T-cell (primary cell): ENCODE measurements around the gene BCOR. TPM values are rescaled to one million over a fixed set of nuclear protein-coding genes. Genes with fewer than 3 reads are reported as not detected.
A peak's percentile ranks its signal among the peaks of the same experiment; 100 is the strongest.

Experiments used
- ATAC-seq, 4 experiments: fragments of 200-7000 bp in 3 of 4; fragments of 150-1000 bp in 1 of 4; cut with Tn5 transposase; replicated peaks in 1 of 4; 1 replicate in 3 of 4; 2 replicates in 1 of 4; pipeline ENCODE4 v1.10.0; 2021; ENCODE audit warnings: moderate library complexity in 3 of 4, mild to moderate bottlenecking in 2 of 4, moderate number of reproducible peaks in 1 of 4
- CTCF ChIA-PET, 2 donors: fragments of 300-600 bp; sonication (Branson Sonifier 250); formaldehyde crosslinking; loops; one replicate each; lab custom pipeline; 2022; ENCODE audit warnings: antibody characterized with exemption in 2 of 2; lab: Charles Lee
- POLR2A ChIA-PET, 2 donors: fragments of 300-600 bp; sonication (Branson Sonifier 250); formaldehyde crosslinking; loops; one replicate each; lab custom pipeline; 2022; ENCODE audit warnings: antibody characterized with exemption in 2 of 2; lab: Charles Lee
- DNase-seq, 35 experiments: peaks; one replicate each; pipeline versions ENCODE4 v3.0.0 to v3.0.0-alpha.2; 2013 to 2023
- H3K27ac ChIP-seq: one replicate; pipeline ENCODE4 v1.5.1; 2013; ENCODE audit warnings: low read length
- H3K27me3 ChIP-seq, 2 experiments: replicated peaks in 1 of 2; 1 replicate in 1 of 2; 2 replicates in 1 of 2; pipeline versions ENCODE4 v1.6.1 to v1.7.0; 2013; ENCODE audit warnings: low read length in 1 of 2, mixed read lengths in 1 of 2; ENCODE audit not compliant: control insufficient read depth in 2 of 2, insufficient read depth in 2 of 2; ENCODE audit errors: extremely low read depth in 1 of 2
- H3K36me3 ChIP-seq, 2 donors: 1 replicate in 1 of 2; 2 replicates in 1 of 2; pipeline versions ENCODE4 v1.6.1 to v1.7.0; 2013; ENCODE audit warnings: low read length in 1 of 2; ENCODE audit not compliant: control insufficient read depth in 2 of 2, insufficient read depth in 1 of 2; ENCODE audit errors: extremely low read depth in 1 of 2
- H3K4me1 ChIP-seq, 2 experiments: 1 replicate in 1 of 2; 2 replicates in 1 of 2; pipeline versions ENCODE4 v1.6.1 to v1.7.0; 2013; ENCODE audit warnings: low read length in 2 of 2, mixed read lengths in 1 of 2; ENCODE audit not compliant: insufficient read depth in 2 of 2, control insufficient read depth in 1 of 2; ENCODE audit errors: extremely low read depth in 1 of 2
- H3K4me3 ChIP-seq, 2 donors: 1 replicate in 1 of 2; 2 replicates in 1 of 2; pipeline versions ENCODE4 v1.5.1 to v1.7.0; 2013; ENCODE audit warnings: mild to moderate bottlenecking in 2 of 2, low read length in 1 of 2, moderate library complexity in 1 of 2; ENCODE audit not compliant: control insufficient read depth in 1 of 2; ENCODE audit errors: extremely low read depth in 1 of 2
- H3K9me3 ChIP-seq: 2 replicates; pipeline ENCODE4 v1.7.0; 2013
- H3K27ac Mint-ChIP-seq, 2 donors: one replicate each; pipeline ENCODE4 v1.8.0; 2020 to 2021; ENCODE audit warnings: mild to moderate bottlenecking in 2 of 2, mixed read lengths in 2 of 2
- H3K27me3 Mint-ChIP-seq, 2 donors: one replicate each; pipeline ENCODE4 v1.8.0; 2021 to 2022; ENCODE audit warnings: mixed read lengths in 2 of 2
- H3K36me3 Mint-ChIP-seq: one replicate; pipeline ENCODE4 v1.8.0; 2021; ENCODE audit warnings: mixed read lengths
- H3K4me1 Mint-ChIP-seq, 3 donors: one replicate each; pipeline ENCODE4 v1.8.0; 2020 to 2022; ENCODE audit warnings: mixed read lengths in 3 of 3, mild to moderate bottlenecking in 1 of 3
- H3K4me3 Mint-ChIP-seq, 3 donors: one replicate each; pipeline ENCODE4 v1.8.0; 2020 to 2022; ENCODE audit warnings: mild to moderate bottlenecking in 3 of 3, mixed read lengths in 3 of 3, moderate library complexity in 3 of 3
- H3K9me3 Mint-ChIP-seq, 3 donors: one replicate each; pipeline ENCODE4 v1.8.0; 2020 to 2022; ENCODE audit warnings: mixed read lengths in 3 of 3
- WGBS: methylation state at CpG from one replicate; pipeline ENCODE4 v1.1.5; 2013; ENCODE audit warnings: missing lambda C conversion rate; ENCODE audit not compliant: insufficient coverage; 5-methylcytosine and 5-hydroxymethylcytosine counted together
- total RNA-seq, 35 experiments: library from RNA in 6 of 35; stranded (reverse) in 6 of 35; fragments of 120-200 nt in 1 of 35; gene quantifications; one replicate each; pipeline versions ENCODE4 v1.2.1 to v1.2.4 and lab custom pipeline; 2013 to 2026

BCOR gene
- total RNA-seq, 5 donors from 2014 or later (not counting 1 experiment from before 2014, with no cell fraction given): 24.4 to 49.2 (median 42.2) TPM

- CTCF ChIA-PET: no interaction called here
Measured at GRCh38 chrX:40037367-40037766, 60.4 kb downstream of the BCOR start.

DNA sequence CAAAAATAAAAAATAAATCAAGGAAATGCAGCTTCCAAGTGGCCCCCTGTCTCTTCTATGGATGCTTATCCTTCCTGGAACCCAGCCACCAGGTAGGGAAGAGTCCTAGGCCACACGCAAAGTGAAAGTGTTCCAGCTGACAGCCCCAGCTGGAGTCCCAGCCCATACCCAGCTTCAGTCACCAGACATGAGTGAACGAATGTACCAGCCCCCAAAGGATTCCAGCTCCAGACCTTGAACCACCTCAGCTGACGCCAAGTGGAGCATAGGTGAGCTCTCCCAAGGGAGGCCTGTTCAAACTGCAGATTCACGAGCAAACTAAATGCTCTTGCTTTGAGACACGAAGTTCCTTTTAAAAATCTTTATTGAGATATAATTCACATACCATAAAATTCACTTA, 62.0 kb downstream of the BCOR start:
- Histone ChIP-seq H3K4me1 (peaks cover 6% of the 10 kb centered on the region in 2 experiments), H3K27ac (no peak overlapping the region), H3K27me3 (no peaks in the 10 kb centered on the region), H3K9me3 (no peaks in the 10 kb centered on the region), H3K4me3 (no peak overlapping the region), H3K36me3 (no peaks in the 10 kb centered on the region)
- ChIA-PET POLR2A (no interaction called here), CTCF (no interaction called here)
- DNase-seq (no peak), ATAC-seq (no peak)
- H3K27ac Mint-ChIP-seq: no peak overlapping the region
- H3K4me1 Mint-ChIP-seq: peaks cover 3 to 7% (median 5%) of the 10 kb centered on the region in 3 donors
- no peaks in the 10 kb centered on the region for H3K36me3 Mint-ChIP-seq
- H3K27me3 Mint-ChIP-seq: no peaks in the 10 kb centered on the region
- H3K9me3 Mint-ChIP-seq: peaks cover 0 to 2% (median 0%) of the 10 kb centered on the region in 3 donors
- no peak overlapping the region for H3K4me3 Mint-ChIP-seq
- no CpG with 5 or more reads among the region's 5 CpGs for WGBS

More at GRCh38 chrX:40037367-40037766, 60.4 kb downstream of the BCOR start:
- Mint-ChIP-seq H3K27ac (no peak overlapping the region), H3K4me3 (no peak overlapping the region), H3K36me3 (no peaks in the 10 kb centered on the region), H3K9me3 (peaks cover 0 to 2% (median 0%) of the 10 kb centered on the region in 3 donors), H3K27me3 (peaks cover 0 to 3% of the 10 kb centered on the region in 2 donors), H3K4me1 (peaks cover 18 to 22% (median 19%) of the 10 kb centered on the region in 3 donors)
- Histone ChIP-seq H3K4me3 (no peak overlapping the region), H3K27ac (no peak overlapping the region), H3K27me3 (no peaks in the 10 kb centered on the region), H3K4me1 (peaks cover 9 to 16% of the 10 kb centered on the region in 2 experiments), H3K36me3 (no peaks in the 10 kb centered on the region), H3K9me3 (no peaks in the 10 kb centered on the region)
- ATAC-seq: no peak
- no peak for DNase-seq
- POLR2A ChIA-PET: no interaction called here

DNA sequence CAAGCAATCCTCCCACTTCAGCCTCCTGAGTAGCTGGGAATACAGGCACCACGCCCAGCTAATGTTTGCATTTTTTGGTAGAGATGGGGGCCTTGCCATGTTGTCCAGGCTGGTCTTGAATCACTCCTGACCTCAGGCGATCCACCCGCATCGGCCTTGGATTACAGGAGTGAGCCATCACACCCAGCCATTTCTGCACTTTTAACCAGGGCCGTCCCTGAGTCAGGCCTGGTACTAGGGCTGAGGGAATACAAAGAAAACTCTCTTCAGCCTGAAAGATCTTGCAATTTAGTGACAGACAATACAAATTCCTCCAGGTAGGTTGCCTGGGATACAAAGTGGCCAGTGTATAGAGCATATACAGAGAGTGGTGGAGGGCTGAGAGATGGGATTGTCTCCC, 65.8 kb downstream of the BCOR start:
- H3K9me3 Mint-ChIP-seq: no peaks in the 10 kb centered on the region
- no peak for ATAC-seq
- no peaks in the 10 kb centered on the region for H3K36me3 Mint-ChIP-seq
- Histone ChIP-seq H3K4me1 (peaks cover 0 to under 1% of the 10 kb centered on the region in 2 experiments), H3K9me3 (no peaks in the 10 kb centered on the region), H3K4me3 (no peak overlapping the region), H3K36me3 (no peaks in the 10 kb centered on the region), H3K27ac (no peak overlapping the region), H3K27me3 (no peaks in the 10 kb centered on the region)
- peaks cover 0 to 2% (median 1%) of the 10 kb centered on the region in 3 donors for H3K4me1 Mint-ChIP-seq
- no peak overlapping the region for H3K27ac Mint-ChIP-seq
- H3K4me3 Mint-ChIP-seq: no peak overlapping the region
- DNase-seq: no peak
- ChIA-PET POLR2A (interaction anchor here in 1 of 2 donors (0.7 kb wide), 1 partner anchor 406 kb away, joined by 7 read pairs; no protein-coding TSS in a partner anchor), CTCF (no interaction called here)
- H3K27me3 Mint-ChIP-seq: no peaks in the 10 kb centered on the region
- no CpG with 5 or more reads among the region's 5 CpGs for WGBS

DNA sequence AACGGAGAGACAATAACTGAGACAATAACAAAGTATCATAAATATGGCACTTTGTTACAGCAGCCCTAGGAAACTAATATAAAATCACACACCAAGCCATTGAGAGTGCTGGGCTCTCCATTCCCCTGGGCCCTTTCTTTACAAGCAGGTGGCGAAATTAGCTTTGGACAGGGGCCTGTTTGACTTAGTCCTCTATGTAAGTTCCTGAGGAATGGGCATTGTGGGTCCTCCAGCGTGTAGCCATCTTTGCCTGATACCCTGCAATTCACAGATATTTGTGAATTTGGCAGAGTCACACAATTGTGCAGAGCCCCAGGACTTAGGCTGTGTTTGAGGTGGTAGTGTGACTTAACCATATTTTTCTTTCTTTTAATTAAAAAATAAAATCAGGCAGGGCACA, 67.6 kb downstream of the BCOR start:
- no peak overlapping the region for H3K27ac ChIP-seq
- POLR2A ChIA-PET: no interaction called here
- CTCF ChIA-PET: no interaction called here
- DNase-seq (no peak), ATAC-seq (no peak)
- Mint-ChIP-seq H3K4me1 (peaks cover 0 to 5% (median 1%) of the 10 kb centered on the region in 3 donors), H3K27ac (no peak overlapping the region), H3K9me3 (no peaks in the 10 kb centered on the region), H3K36me3 (no peaks in the 10 kb centered on the region), H3K4me3 (no peak overlapping the region), H3K27me3 (no peaks in the 10 kb centered on the region)
- WGBS: no CpG with 5 or more reads among the region's 3 CpGs
- H3K4me1 ChIP-seq: peaks cover 0 to 4% of the 10 kb centered on the region in 2 experiments
- no peaks in the 10 kb centered on the region for H3K9me3 ChIP-seq
- no peak overlapping the region for H3K4me3 ChIP-seq
- H3K27me3 ChIP-seq: no peaks in the 10 kb centered on the region
- no peaks in the 10 kb centered on the region for H3K36me3 ChIP-seq

DNA sequence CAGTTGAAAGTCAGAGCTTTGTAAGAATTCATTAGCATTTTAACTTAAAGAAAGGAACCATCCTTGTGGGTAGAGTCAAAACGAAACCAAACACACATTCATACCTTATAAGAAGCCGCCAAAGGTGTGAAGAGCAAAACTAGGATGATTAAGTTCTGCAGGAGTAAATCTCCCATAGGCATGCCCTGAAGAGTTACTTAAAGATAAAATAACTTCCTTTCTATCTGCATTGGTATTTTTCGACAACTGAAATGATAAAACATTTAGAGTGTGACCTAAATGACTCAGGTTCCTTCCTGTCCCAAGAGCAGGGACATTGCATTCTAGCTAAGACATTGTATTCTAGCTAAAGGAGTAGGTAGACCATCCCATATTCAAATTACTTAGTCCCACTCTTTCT, 75.3 kb downstream of the BCOR start:
- H3K4me3 Mint-ChIP-seq: peak overlapping the region in 1 of 3 donors; percentile 46

GRCh38 chrX:40021647-40022046, 76.1 kb downstream of the BCOR start:
- Mint-ChIP-seq H3K27me3 (peaks cover 0 to 4% of the 10 kb centered on the region in 2 donors), H3K27ac (peak overlapping the region in 1 of 2 donors; percentile 16), H3K36me3 (no peaks in the 10 kb centered on the region), H3K4me3 (no peak overlapping the region), H3K4me1 (peaks cover 7 to 12% (median 11%) of the 10 kb centered on the region in 3 donors), H3K9me3 (no peaks in the 10 kb centered on the region)
- DNase-seq: no peak
- Histone ChIP-seq H3K27me3 (no peaks in the 10 kb centered on the region), H3K9me3 (no peaks in the 10 kb centered on the region), H3K4me1 (peaks cover 0 to 5% of the 10 kb centered on the region in 2 experiments), H3K27ac (no peak overlapping the region), H3K36me3 (no peaks in the 10 kb centered on the region), H3K4me3 (no peak overlapping the region)
- POLR2A ChIA-PET: interaction anchor here in 1 of 2 donors (0.6 kb wide), 1 partner anchor 137 kb away, joined by 3 read pairs; no protein-coding TSS in a partner anchor
- CTCF ChIA-PET: no interaction called here
- WGBS: no CpG with 5 or more reads among the region's 2 CpGs
- no peak for ATAC-seq

More for the DNA sequence above, 75.3 kb downstream of the BCOR start:
- H3K4me1 ChIP-seq: peaks cover 0 to 8% of the 10 kb centered on the region in 2 experiments
- H3K27me3 Mint-ChIP-seq: peaks cover 0 to 4% of the 10 kb centered on the region in 2 donors
- no peak overlapping the region for H3K4me3 ChIP-seq
- H3K9me3 Mint-ChIP-seq: no peaks in the 10 kb centered on the region
- H3K36me3 ChIP-seq: no peaks in the 10 kb centered on the region
- no peak overlapping the region for H3K27ac ChIP-seq
- ChIA-PET CTCF (no interaction called here), POLR2A (interaction anchor here (0.6 kb wide), 2 partner anchors 39 to 136 kb away, joined by 3 read pairs; no protein-coding TSS in a partner anchor)
- no peaks in the 10 kb centered on the region for H3K27me3 ChIP-seq
- WGBS: no CpG with 5 or more reads among the region's 3 CpGs
- no peaks in the 10 kb centered on the region for H3K36me3 Mint-ChIP-seq
- peaks cover 7 to 16% (median 13%) of the 10 kb centered on the region in 3 donors for H3K4me1 Mint-ChIP-seq
- ATAC-seq (peak in 2 of 4 experiments; percentile 32 to 40), DNase-seq (peak in 1 of 35 experiments; percentile 14)
- H3K27ac Mint-ChIP-seq: peak overlapping the region; percentile 22 to 55
- H3K9me3 ChIP-seq: no peaks in the 10 kb centered on the region
